Daoy (cell line): Measurements from ENCODE around the gene PALD1. TPM values are rescaled to one million over a fixed set of nuclear protein-coding genes. Genes with fewer than 3 reads are reported as not detected.
A peak's percentile ranks its signal among the peaks of the same experiment; 100 is the strongest.

Experiments used
- DNase-seq: peaks from one replicate; pipeline ENCODE4 v3.0.0-alpha.2; 2015; ENCODE audit warnings: low read depth
- total RNA-seq: library from RNA; depleted of rRNA; stranded (reverse); fragments of >200 nt; shearing (Covaris generic); gene quantifications from 2 replicates; pipeline ENCODE4 v1.2.3, GENCODE V29; 2014

PALD1 gene
- total RNA-seq, 1 experiment from 2014 or later = 1.9 TPM

GRCh38 chr10:70504521-70505358 lies 26.2 kb downstream of the PALD1 start:
- no peak for DNase-seq

- no peak for DNase-seq
Observed at GRCh38 chr10:70505908-70506307, 27.3 kb downstream of the PALD1 start.

GRCh38 chr10:70507966-70508365 lies 29.4 kb downstream of the PALD1 start:
- DNase-seq = no peak

GRCh38 chr10:70508912-70509756 lies 30.6 kb downstream of the PALD1 start:
- no peak for DNase-seq

GRCh38 chr10:70509757-70510147 lies 31.2 kb downstream of the PALD1 start:
- DNase-seq = no peak

GRCh38 chr10:70510453-70510852 lies 31.9 kb downstream of the PALD1 start:
- no peak for DNase-seq

GRCh38 chr10:70510904-70511303 lies 32.3 kb downstream of the PALD1 start:
- DNase-seq = no peak

GRCh38 chr10:70512149-70512639 lies 33.6 kb downstream of the PALD1 start:
- no peak for DNase-seq

GRCh38 chr10:70513848-70514309 lies 35.3 kb downstream of the PALD1 start:
- peak; percentile 43 for DNase-seq

- DNase-seq = no peak
Observed at GRCh38 chr10:70514591-70514990, 36.0 kb downstream of the PALD1 start.

- DNase-seq = no peak
Observed at GRCh38 chr10:70515035-70515667, 36.6 kb downstream of the PALD1 start.

GRCh38 chr10:70518695-70519094 lies 40.1 kb downstream of the PALD1 start:
- DNase-seq = peak; percentile 70

GRCh38 chr10:70523057-70523456 lies 44.5 kb downstream of the PALD1 start:
- DNase-seq = no peak

- DNase-seq = no peak
Observed at GRCh38 chr10:70523549-70523948, 45.0 kb downstream of the PALD1 start.

GRCh38 chr10:70528314-70528713 lies 49.7 kb downstream of the PALD1 start:
- no peak for DNase-seq

- peak; percentile 56 for DNase-seq
Observed at GRCh38 chr10:70528741-70529362, 50.3 kb downstream of the PALD1 start.

GRCh38 chr10:70529848-70530247 lies 51.3 kb downstream of the PALD1 start:
- no peak for DNase-seq

- DNase-seq = no peak
Observed at GRCh38 chr10:70530315-70530714, 51.7 kb downstream of the PALD1 start.

- no peak for DNase-seq
Observed at GRCh38 chr10:70532554-70533188, 54.1 kb downstream of the PALD1 start.

GRCh38 chr10:70533189-70533558 lies 54.6 kb downstream of the PALD1 start:
- DNase-seq = no peak

- DNase-seq = no peak
Observed at GRCh38 chr10:70534281-70534680, 55.7 kb downstream of the PALD1 start.
